Gastrocnemius medialis (tissue), 4 donors: ENCODE results near the gene MCM3AP.

Experiments used
- CTCF ChIP-seq, 5 experiments: fragments of 450-650 bp in 3 of 5; fragments of 200-600 bp in 2 of 5; sonication (generic) in 2 of 5; IDR thresholded peaks in 4 of 5; conservative IDR thresholded peaks in 1 of 5; 1 replicate in 4 of 5; 2 replicates in 1 of 5; pipeline ENCODE4 v1.5.1; 2016 to 2019; ENCODE audit warnings: antibody characterized with exemption in 5 of 5, mild to moderate bottlenecking in 3 of 5, moderate library complexity in 3 of 5
- POLR2A ChIP-seq, 2 donors: fragments of 450-650 bp; IDR thresholded peaks; one replicate each; pipeline ENCODE4 v1.6.1; 2017; ENCODE audit warnings: antibody characterized with exemption in 2 of 2, mild to moderate bottlenecking in 2 of 2, moderate library complexity in 2 of 2

DNA sequence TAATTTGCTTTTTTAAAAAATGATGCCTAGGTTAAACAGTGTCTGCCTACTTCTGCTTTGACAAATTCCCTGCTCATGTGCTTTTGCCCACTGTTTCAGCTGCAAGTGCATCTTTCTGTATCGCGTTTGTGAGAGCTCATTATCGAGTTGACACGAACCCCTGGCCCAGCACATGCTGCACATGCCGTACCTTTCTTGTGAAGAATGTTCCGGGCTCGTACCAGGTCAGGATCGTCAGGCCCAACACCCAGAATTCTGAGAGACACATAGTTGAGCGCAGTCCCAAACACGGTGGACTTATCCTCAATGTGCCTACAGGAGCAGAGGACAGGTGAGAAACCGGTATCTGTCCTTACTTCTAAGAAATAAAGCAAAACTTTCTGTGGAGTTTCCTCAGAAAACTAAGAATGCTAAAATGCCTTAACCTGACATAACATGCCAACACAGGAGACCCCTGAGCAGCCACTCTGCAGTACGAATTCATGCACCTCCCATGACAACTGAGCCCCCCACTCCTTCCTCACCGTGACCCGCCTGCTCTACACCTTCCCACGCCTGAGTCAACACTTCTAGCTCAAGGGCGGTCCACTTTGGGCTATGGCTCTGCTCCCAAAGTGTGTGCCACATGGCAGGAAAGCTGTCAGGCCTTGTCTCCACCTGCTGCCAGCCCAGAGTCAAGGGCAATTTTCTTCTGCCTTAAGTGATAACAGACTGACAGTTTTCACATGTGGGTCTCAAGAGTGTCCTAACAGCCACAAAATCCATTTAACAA, 63.6 kb downstream of the MCM3AP start:
- TF ChIP-seq POLR2A (IDR thresholded peaks at IDR 0.05), result no peak
- no peak for TF ChIP-seq CTCF (IDR thresholded peaks at IDR 0.05 in 4 of 5, conservative IDR thresholded peaks at IDR 0.05 in 1 of 5)
